Lower lobe of right lung (tissue), 2 donors: ENCODE measurements around the gene CD63. TPM values are rescaled to one million over a fixed set of nuclear protein-coding genes. Genes with fewer than 3 reads are reported as not detected.

Experiments used
- ATAC-seq, 2 donors: fragments of 200-7000 bp; cut with Tn5 transposase; one replicate each; pipeline ENCODE4 v1.9.1; 2020 to 2022; ENCODE audit warnings: mild to moderate bottlenecking in 2 of 2, moderate library complexity in 2 of 2
- DNase-seq: peaks from one replicate; pipeline ENCODE4 v3.0.0-alpha.2; 2020
- H3K27ac ChIP-seq: fragments of 200-600 bp; one replicate; pipeline ENCODE4 v1.8.0; 2022
- H3K27me3 ChIP-seq: fragments of 200-600 bp; one replicate; pipeline ENCODE4 v1.8.0; 2022; ENCODE audit warnings: low read depth
- H3K36me3 ChIP-seq: fragments of 200-600 bp; one replicate; pipeline ENCODE4 v1.8.0; 2022; ENCODE audit warnings: mild to moderate bottlenecking
- H3K4me1 ChIP-seq: fragments of 200-600 bp; one replicate; pipeline ENCODE4 v1.8.0; 2022
- H3K4me3 ChIP-seq: fragments of 200-600 bp; one replicate; pipeline ENCODE4 v1.8.0; 2022; ENCODE audit warnings: mild to moderate bottlenecking
- H3K9me3 ChIP-seq: fragments of 200-600 bp; one replicate; pipeline ENCODE4 v1.8.0; 2022
- intact Hi-C: fragments of 100-400 bp; cut with DNase I; formaldehyde crosslinking; loops from one replicate; pipeline ENCODE4 v1.11.0; 2022
- total RNA-seq: library from RNA; stranded (reverse); fragmentation: NEBNext Ultra II Directional; extraction: Animal tissue kit (Norgen Biotek cat#: 25700); gene quantifications from one replicate; pipeline ENCODE4 v1.2.1, GENCODE V29; 2021
- TF ChIP-seq, protein P1 (sequence below): fragments of 200-600 bp; IDR thresholded peaks from one replicate; pipeline ENCODE4 v1.8.0; 2022; ENCODE audit warnings: antibody characterized with exemption, mild to moderate bottlenecking
- donor health status: DM: no; HTN: yes; CAD: no; lungs with severe emphysema.

The CD63 gene
- total RNA-seq, 1 donor from 2014 or later, result 1,142 TPM

DNA sequence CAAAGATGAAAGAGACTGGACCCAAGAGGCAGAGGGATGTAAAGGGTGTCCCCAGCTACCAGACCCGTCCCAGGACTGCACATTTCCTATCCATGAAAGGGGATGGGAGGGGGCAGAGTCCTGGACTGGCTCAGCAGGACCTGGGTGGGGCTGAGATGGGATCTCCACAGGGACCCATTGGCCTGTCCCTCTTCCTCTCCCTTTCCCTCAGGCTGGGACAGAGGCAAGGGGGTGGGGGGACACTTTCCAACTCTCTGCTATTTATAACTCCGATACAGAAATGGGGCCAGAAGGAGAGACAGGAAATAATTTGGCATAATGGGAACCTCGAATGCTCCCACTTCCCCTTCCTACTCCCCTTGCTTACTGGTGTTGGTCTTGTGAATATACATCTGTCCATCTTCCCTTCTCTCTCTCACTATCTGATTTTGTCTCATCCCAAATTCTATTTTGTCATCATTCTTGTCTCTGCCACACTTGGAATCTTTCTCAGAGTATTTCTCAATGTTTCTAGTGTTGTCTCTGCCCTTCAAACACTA is 20.0 kb downstream of the CD63 start:
- Histone ChIP-seq H3K36me3 (no peaks in the 10 kb centered on the region), H3K4me3 (no peak overlapping the region), H3K27me3 (peaks cover 14% of the 10 kb centered on the region), H3K27ac (no peak overlapping the region), H3K9me3 (no peaks in the 10 kb centered on the region), H3K4me1 (peaks cover 21% of the 10 kb centered on the region)
- intact Hi-C loops, result no loop called here
- TF ChIP-seq, protein P1, sequence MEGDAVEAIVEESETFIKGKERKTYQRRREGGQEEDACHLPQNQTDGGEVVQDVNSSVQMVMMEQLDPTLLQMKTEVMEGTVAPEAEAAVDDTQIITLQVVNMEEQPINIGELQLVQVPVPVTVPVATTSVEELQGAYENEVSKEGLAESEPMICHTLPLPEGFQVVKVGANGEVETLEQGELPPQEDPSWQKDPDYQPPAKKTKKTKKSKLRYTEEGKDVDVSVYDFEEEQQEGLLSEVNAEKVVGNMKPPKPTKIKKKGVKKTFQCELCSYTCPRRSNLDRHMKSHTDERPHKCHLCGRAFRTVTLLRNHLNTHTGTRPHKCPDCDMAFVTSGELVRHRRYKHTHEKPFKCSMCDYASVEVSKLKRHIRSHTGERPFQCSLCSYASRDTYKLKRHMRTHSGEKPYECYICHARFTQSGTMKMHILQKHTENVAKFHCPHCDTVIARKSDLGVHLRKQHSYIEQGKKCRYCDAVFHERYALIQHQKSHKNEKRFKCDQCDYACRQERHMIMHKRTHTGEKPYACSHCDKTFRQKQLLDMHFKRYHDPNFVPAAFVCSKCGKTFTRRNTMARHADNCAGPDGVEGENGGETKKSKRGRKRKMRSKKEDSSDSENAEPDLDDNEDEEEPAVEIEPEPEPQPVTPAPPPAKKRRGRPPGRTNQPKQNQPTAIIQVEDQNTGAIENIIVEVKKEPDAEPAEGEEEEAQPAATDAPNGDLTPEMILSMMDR, result no peak
- ATAC-seq (peak in 1 of 2 donors; percentile 14), DNase-seq (no peak)

- intact Hi-C loops, result no loop called here
- peaks cover 14% of the 10 kb centered on the region for H3K27me3 ChIP-seq
- H3K36me3 ChIP-seq, result no peaks in the 10 kb centered on the region
- TF ChIP-seq, protein P1, result no peak
- H3K27ac ChIP-seq, result no peak within 1 kb of the TSS
- peak; percentile 80 for DNase-seq
- H3K9me3 ChIP-seq, result no peaks in the 10 kb centered on the region
- H3K4me3 ChIP-seq, result peak within 1 kb of the TSS; percentile 65
- peaks cover 21% of the 10 kb centered on the region for H3K4me1 ChIP-seq
- peak; percentile 80 to 87 for ATAC-seq
Measured at GRCh38 chr12:55707841-55708694, 20.7 kb downstream of the CD63 start, which contains the start of gene ITGA7. Gene ITGA7, minus strand, starts transcription at chr12:55707904. Its CDS starts 222 bp downstream, at chr12:55707682.

DNA sequence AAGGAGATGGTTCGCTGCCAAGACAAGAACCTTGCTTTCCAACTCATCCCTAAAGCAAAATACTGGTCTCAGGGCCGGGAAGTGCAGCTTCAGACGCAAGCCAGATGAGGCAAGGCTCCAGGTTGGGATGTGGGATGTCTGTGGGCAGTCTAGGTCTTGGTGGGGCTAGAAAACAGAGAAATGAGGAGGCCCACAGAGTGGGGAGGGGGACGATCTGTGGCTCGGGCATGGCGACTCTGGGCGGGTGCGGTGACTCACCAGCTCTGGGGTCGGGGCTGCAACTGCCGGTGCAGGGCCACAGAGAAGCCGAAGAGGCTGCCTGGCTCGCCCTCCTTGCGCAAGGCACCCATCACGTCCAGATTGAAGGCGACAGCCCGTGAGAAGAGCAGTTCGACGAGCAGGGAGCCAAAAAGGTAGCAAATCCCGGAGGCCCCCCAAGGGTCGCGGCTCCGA is 21.6 kb downstream of the CD63 start:
- H3K27me3 ChIP-seq, result peaks cover 14% of the 10 kb centered on the region
- H3K4me3 ChIP-seq, result peak overlapping the region; percentile 65
- no peaks in the 10 kb centered on the region for H3K9me3 ChIP-seq
- DNase-seq, result no peak
- H3K27ac ChIP-seq, result no peak overlapping the region
- intact Hi-C loops, result no loop called here
- peaks cover 21% of the 10 kb centered on the region for H3K4me1 ChIP-seq
- TF ChIP-seq, protein P1, result no peak
- ATAC-seq, result peak; percentile 18 to 35
- H3K36me3 ChIP-seq, result no peaks in the 10 kb centered on the region

DNA sequence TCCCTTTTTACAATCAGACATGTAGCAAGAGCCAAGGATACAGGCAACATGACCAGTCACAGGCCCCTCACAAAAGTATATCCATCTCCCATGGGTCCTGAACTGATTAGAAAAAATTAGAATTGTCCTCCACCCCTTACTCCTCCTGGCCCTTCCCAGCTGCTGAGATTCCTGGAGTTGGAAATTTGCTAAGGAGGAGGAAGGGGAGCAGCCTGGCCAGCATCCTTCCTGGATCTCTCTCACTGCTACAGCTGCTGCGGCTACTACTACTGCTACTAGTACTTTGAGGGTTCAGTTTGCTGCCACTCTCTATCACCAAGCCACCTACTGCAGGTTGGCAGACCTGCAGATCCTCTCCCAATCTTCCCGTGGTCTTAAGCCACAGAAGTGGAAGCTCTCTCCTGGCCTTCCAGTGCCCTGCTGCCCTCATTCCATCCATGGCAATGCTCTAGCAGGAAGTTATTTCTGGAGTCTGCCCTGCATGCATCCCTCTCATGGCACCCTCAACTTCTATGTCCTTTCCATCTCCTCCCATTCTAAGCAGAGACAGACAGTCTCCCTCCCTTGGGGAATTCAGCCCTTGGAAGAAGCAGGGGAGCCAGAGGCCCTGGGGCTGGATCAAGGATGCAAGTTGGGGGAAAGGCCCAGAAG is 22.1 kb downstream of the CD63 start:
- intact Hi-C loops, result no loop called here
- peaks cover 14% of the 10 kb centered on the region for H3K27me3 ChIP-seq
- H3K27ac ChIP-seq, result no peak overlapping the region
- TF ChIP-seq, protein P1, result no peak
- H3K4me3 ChIP-seq, result peak overlapping the region; percentile 65
- ATAC-seq (no peak), DNase-seq (no peak)
- no peaks in the 10 kb centered on the region for H3K36me3 ChIP-seq
- no peaks in the 10 kb centered on the region for H3K9me3 ChIP-seq
- H3K4me1 ChIP-seq, result peaks cover 21% of the 10 kb centered on the region

DNA sequence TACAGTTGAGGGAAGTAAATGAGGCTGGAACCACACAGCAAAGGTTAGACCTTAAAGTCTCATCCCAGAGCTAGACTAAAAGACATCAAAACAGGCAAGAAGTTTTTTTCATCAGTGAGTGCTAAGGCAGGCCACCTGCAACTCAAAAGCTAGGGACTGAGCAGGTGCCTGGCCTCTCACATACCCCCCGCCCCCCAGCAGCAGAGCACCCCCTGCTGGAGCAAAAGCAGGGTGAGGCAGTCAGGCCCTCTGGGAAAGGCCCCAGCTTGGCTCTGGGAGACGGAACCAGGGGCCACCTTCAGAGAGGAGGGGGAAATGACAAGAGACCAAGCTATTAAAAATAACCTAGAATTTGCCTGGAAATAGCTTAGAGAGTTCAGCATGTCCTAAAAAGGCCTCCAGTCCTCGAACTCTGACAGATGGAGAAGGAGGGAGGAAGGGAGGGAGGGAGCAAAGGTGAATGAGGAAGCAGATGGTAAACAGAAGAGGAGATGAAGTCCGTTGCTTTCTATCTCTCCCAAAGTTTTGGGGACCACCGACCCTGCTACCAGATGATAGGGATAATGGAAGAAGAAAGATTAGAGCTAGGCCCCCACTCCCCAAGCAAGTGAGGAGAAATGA is 22.9 kb downstream of the CD63 start:
- Histone ChIP-seq H3K9me3 (no peaks in the 10 kb centered on the region), H3K4me3 (peak overlapping the region; percentile 65), H3K4me1 (peaks cover 21% of the 10 kb centered on the region), H3K27ac (no peak overlapping the region), H3K27me3 (peaks cover 14% of the 10 kb centered on the region), H3K36me3 (no peaks in the 10 kb centered on the region)
- TF ChIP-seq, protein P1, result no peak
- ATAC-seq (no peak), DNase-seq (no peak)
- intact Hi-C loops, result no loop called here
